ENCODE data around the gene FAM236C. TPM values are rescaled to one million over a fixed set of nuclear protein-coding genes. Genes with fewer than 3 reads are reported as not detected.

Gene FAM236C
- total RNA-seq, 1 experiment from 2014 or later = not detected

Other genes with a start within 250 kb of the FAM236C start
- 8.5 to 9.9 TPM (median 8.8 TPM) in 3 replicates for gene PHKA1, start 198.3 kb upstream of the FAM236C start, total RNA-seq (2021)
- 0.14 to 0.22 TPM (median 0.21 TPM) in 3 replicates for gene DMRTC1B, start 135.7 kb upstream of the FAM236C start, total RNA-seq (2021)
- gene FAM236B, start 130.0 kb upstream of the FAM236C start, total RNA-seq (2021) = not detected in 3 replicates
- not detected in 3 replicates for gene FAM236D, start 104.4 kb upstream of the FAM236C start, total RNA-seq (2021)
- gene FAM236A, start 25.6 kb downstream of the FAM236C start, total RNA-seq (2021) = not detected in 3 replicates
- 0.14 TPM in 2 of 3 replicates, not detected in the other for gene DMRTC1, start 31.2 kb downstream of the FAM236C start, total RNA-seq (2021)
- 1.0 to 1.7 TPM (median 1.6 TPM) in 3 replicates for gene PABPC1L2B, start 90.3 kb downstream of the FAM236C start, total RNA-seq (2021)
- 0.39 to 1.1 TPM (median 0.83 TPM) in 3 replicates for gene PABPC1L2A, start 166.9 kb downstream of the FAM236C start, total RNA-seq (2021)

Data from WTC11 (cell line).